Mucosa of descending colon (tissue), 3 donors: ENCODE measurements around the gene ASF1B. TPM values are rescaled to one million over a fixed set of nuclear protein-coding genes. Genes with fewer than 3 reads are reported as not detected.
"Not testable (repeated sequence)": the region's sequence is repeated elsewhere in the genome, so short reads cannot be mapped to it uniquely, and the experiment has no call there.

Experiments
- ATAC-seq: fragments of 200-7000 bp; cut with Tn5 transposase; one replicate; pipeline ENCODE4 v1.9.1; 2020; ENCODE audit warnings: mild to moderate bottlenecking, moderate library complexity
- DNase-seq, 3 donors: peaks; one replicate each; pipeline ENCODE4 v3.0.0-alpha.2; 2020
- H3K36me3 ChIP-seq: fragments of 200-600 bp; one replicate; pipeline ENCODE4 v1.8.0; 2021; ENCODE audit warnings: low read depth, mild to moderate bottlenecking
- H3K4me1 ChIP-seq: fragments of 200-600 bp; one replicate; pipeline ENCODE4 v1.8.0; 2021; ENCODE audit warnings: low read depth, mild to moderate bottlenecking
- H3K4me3 ChIP-seq: fragments of 200-600 bp; one replicate; pipeline ENCODE4 v1.8.0; 2021; ENCODE audit warnings: mild to moderate bottlenecking
- H3K9me3 ChIP-seq: fragments of 200-600 bp; one replicate; pipeline ENCODE4 v1.8.0; 2021; ENCODE audit warnings: mild to moderate bottlenecking
- intact Hi-C, 2 donors: fragments of 100-400 bp; cut with DNase I in 1 of 2; cut with micrococcal nuclease in 1 of 2; formaldehyde crosslinking; loops; one replicate each; pipeline versions ENCODE4 v1.11.0 to v1.11.1; 2022; cut with DNase I, micrococcal nuclease
- total RNA-seq, 3 donors: library from RNA; stranded (reverse); fragmentation: NEBNext Ultra II Directional in 2 of 3; extraction: Animal tissue kit (Norgen Biotek cat#: 25700) in 2 of 3; gene quantifications; one replicate each; pipeline versions ENCODE4 v1.2.1 to v1.2.4, GENCODE V29; 2021 to 2023
- TF ChIP-seq, protein P1 (sequence below): fragments of 200-600 bp; IDR thresholded peaks from one replicate; pipeline ENCODE4 v1.8.0; 2022; ENCODE audit warnings: antibody characterized with exemption, mild to moderate bottlenecking
- donor health status: DM: no; HTN: no; CAD: no; lungs with moderate emphysema.
- donor health status: DM: no; HTN: no; CAD: no.
- donor health status: DM: no; HTN: yes; CAD: no.

The ASF1B gene
- total RNA-seq, 3 donors from 2014 or later = 2.4 to 21.7 (median 5.5) TPM

DNA sequence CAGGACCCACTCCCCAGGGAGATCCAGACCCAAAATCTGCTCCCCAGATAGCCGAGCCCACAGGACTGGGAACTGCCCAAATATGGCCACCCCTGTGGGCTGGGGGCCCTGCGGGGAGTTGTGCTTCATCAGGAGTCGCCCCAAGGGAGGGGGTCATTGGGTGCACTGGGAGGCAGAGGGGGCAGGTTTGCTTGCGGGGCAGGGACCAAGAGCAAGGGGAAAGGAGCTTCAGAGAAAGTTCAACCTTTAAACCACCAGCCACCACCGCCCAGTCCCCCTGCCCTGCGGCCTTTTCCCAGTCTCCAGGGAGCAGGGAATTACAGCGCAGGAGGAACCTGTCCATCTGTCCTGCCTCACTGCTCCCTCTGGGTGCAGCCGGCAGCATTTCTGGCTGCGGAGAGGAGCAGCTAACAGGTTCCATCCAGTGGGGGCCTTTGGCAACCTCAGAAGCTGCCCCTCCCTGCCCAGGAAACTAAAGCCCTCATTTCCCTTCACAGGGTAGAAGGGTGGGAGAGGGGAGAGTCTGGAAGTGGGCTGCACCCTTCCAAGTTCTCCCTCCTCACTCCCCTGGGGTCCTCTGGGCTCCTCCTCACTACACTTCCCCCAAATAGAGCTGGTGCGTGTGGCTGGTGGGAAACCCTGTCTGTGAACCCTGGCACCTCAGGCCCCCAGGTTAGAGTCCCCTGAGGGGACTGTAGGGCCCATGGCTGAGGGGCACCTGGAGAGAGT, 13.8 kb upstream of the ASF1B start:
- ATAC-seq = no peak
- TF ChIP-seq, protein P1, sequence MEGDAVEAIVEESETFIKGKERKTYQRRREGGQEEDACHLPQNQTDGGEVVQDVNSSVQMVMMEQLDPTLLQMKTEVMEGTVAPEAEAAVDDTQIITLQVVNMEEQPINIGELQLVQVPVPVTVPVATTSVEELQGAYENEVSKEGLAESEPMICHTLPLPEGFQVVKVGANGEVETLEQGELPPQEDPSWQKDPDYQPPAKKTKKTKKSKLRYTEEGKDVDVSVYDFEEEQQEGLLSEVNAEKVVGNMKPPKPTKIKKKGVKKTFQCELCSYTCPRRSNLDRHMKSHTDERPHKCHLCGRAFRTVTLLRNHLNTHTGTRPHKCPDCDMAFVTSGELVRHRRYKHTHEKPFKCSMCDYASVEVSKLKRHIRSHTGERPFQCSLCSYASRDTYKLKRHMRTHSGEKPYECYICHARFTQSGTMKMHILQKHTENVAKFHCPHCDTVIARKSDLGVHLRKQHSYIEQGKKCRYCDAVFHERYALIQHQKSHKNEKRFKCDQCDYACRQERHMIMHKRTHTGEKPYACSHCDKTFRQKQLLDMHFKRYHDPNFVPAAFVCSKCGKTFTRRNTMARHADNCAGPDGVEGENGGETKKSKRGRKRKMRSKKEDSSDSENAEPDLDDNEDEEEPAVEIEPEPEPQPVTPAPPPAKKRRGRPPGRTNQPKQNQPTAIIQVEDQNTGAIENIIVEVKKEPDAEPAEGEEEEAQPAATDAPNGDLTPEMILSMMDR = no peak
- intact Hi-C loops = no loop called here
- H3K36me3 ChIP-seq = no peaks in the 10 kb centered on the region
- no peak overlapping the region for H3K4me3 ChIP-seq
- no peaks in the 10 kb centered on the region for H3K9me3 ChIP-seq
- H3K4me1 ChIP-seq = peaks cover 9% of the 10 kb centered on the region
- no peak for DNase-seq

DNA sequence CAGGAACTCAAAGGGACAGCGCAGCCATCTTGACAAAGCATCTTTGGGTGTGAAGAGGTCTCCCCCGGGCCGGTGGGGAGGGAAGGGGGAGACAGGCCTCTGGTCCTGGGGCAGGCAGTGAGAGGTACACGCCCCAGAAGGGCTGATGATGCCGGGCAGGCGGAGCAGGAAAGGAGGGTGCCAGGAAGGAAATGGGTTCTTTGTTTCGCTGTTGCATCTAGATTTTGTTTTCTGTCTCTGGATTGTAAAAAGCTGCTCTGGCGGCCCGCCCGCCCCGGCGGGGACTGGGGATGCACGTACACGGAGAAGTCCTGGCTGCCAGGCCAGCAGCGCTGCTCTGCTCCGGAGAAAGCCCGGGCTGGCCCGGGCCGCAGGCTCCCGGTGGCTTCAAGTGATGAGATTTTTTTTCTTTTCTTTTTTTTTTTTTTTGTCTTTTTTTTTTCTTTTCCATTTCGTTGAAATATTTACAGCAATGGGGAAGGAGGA, 13.2 kb upstream of the ASF1B start:
- intact Hi-C loops = no loop called here
- no peaks in the 10 kb centered on the region for H3K36me3 ChIP-seq
- TF ChIP-seq, protein P1 = no peak
- peak; percentile 69 for ATAC-seq
- peaks cover 9% of the 10 kb centered on the region for H3K4me1 ChIP-seq
- H3K4me3 ChIP-seq = no peak overlapping the region
- no peaks in the 10 kb centered on the region for H3K9me3 ChIP-seq
- peak; percentile 65 to 81 (median 80) for DNase-seq

DNA sequence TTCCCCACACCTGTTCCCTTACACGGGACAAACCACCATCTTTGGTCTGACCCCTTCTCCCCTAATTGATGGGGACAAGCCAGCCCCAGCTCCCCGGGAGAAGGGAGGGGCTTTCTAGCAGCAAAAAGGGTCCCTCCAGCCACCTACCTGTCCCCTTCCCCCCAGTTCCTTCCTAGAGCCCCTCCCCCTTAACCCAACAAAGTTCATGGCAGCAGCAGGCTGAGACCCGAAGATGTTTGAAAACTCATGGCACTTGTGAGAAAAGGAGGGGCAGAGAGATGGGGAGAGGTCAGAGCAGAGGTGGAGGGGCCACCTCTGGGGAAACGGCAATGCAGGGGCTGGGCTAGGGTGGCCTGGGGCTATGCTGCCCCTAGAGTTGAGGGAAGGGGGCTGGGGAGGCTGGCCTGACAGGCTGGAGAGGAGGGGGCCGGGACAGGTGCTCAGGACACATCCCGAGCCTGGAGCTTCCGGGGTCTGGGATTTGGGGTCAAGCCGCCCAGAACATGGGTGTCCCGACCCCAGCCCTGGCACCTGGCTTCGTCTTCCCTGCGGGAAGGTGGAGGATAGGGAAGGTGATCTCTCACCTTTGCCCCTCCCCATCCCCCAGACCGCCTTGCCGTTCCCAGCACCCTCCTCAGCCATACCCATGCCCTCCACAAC, 12.5 kb upstream of the ASF1B start:
- Histone ChIP-seq H3K4me1 (peaks cover 9% of the 10 kb centered on the region), H3K9me3 (no peaks in the 10 kb centered on the region), H3K4me3 (no peak overlapping the region), H3K36me3 (no peaks in the 10 kb centered on the region)
- TF ChIP-seq, protein P1 = no peak
- ATAC-seq (no peak), DNase-seq (no peak)
- intact Hi-C loops = no loop called here

DNA sequence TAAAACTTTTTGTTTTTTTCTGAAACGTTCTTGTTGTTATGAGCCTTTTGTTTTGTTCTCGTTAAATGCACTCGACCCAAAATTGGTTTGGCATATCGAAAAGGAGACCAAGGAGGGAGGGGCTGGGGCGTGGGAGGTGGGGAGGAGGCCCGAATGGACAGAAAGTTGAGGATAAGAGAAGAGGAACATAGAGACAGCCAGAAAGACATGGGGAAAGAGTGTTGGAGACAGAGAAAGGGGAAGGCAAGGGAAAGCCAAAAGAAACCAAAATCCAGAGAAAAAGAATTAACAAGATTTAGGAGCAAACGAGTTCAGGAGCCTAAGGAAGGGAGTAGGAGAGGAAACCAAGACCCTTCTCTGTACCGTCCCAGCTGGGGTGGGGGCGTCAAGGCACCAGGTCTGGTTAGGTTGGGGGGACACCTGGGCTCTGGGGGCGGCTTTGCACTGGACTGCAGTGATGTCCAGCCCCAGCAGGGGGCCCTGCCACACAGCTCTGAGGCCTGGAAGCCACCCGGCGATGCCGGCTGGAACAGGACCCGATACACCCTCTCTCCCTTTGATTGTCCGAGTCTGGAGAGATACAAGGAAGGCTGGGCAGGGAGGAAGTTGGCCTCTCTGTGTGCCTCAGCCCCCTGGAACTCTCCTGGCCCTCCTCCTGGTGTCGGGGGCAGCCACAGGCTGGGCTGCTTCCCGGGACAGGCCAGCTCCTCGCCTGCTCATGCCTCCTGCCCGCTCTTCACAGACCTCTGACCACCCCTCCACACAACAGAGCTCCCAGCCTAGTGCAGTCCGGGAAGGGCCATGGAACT, 11.6 kb upstream of the ASF1B start:
- Histone ChIP-seq H3K4me1 (peaks cover 9% of the 10 kb centered on the region), H3K9me3 (no peaks in the 10 kb centered on the region), H3K36me3 (no peaks in the 10 kb centered on the region), H3K4me3 (no peak overlapping the region)
- intact Hi-C loops = no loop called here
- TF ChIP-seq, protein P1 = peak; percentile 53
- peak; percentile 92 for ATAC-seq
- peak; percentile 74 to 80 (median 79) for DNase-seq

DNA sequence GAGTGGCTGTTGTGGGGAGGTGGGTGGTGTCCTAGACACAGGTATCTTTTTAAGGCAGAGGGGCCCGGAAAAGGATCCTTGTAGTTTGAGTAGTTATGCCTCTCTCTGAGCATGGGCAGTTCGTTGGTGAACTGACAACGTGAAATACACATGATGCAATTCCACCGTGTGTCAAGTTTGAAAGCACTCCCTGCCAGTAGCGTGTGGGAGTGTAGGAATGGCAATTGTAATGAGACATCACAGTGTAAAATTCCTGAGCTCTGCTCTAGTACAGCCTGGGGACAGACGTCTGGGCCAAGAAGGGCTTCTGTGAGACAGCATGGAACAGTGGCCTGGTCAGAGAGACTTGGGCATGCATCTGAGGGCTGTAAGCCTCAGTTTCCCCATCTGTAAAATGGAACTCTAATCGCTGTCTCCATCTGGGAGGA, 10.4 kb upstream of the ASF1B start:
- Histone ChIP-seq H3K9me3 (no peaks in the 10 kb centered on the region), H3K4me3 (no peak overlapping the region), H3K36me3 (no peaks in the 10 kb centered on the region), H3K4me1 (peaks cover 9% of the 10 kb centered on the region)
- no peak for ATAC-seq
- TF ChIP-seq, protein P1 = no peak
- intact Hi-C loops = no loop called here
- no peak for DNase-seq

DNA sequence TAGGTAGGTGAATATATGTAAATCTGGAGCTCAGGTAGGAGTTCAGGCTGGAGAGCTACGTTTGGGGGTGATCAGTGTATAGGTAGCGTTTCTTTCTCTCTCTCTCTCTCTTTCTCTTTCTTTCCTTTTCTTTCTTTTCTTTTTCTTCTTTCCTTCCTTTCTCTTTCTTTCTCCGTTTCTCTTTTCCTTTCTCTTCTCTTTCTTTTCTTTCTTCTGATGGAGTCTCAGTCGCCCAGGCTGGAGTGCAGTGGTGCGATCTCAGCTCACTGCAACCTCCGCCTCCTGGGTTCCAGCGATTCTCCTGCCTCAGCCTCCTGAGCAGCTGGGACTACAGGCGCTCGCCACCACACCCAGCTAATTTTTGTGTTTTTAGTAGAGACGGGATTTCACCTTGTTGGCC, 9.8 kb upstream of the ASF1B start:
- H3K9me3 ChIP-seq, intact Hi-C loops, ATAC-seq, H3K36me3 ChIP-seq, H3K4me3 ChIP-seq, DNase-seq, H3K4me1 ChIP-seq: not testable (repeated sequence)
